HG03103 (cell line): ENCODE results near the gene WWOX.

Experiments
- ATAC-seq: cut with Tn5 transposase; IDR thresholded peaks from one replicate; pipeline ENCODE4 v1.9.1; 2021; ENCODE audit warnings: low read depth; ENCODE audit not compliant: unreplicated experiment

The WWOX gene

GRCh38 chr16:78619811-78620210 lies 520.4 kb downstream of the WWOX start:
- no peak for ATAC-seq

DNA sequence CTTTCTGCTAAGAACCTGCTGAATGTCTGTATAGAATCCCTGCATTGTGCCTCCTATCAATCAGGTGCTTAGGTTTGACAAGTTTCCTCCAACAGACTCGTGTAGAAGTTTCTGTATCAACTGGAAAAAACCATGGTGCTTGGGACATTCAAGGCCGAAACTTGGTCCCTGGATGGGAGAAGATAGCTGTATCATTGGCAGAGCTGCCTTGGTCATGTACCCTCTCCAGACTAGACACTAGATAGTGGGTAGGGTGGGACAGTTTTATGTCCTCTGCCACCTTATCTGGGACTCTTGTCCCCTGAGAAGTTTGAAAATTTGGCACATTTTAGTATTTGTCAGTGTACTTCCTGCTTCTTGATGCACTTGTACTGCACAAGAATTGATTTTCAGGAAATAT lies 520.8 kb downstream of the WWOX start:
- no peak for ATAC-seq

GRCh38 chr16:78623796-78624195 lies 524.3 kb downstream of the WWOX start:
- no peak for ATAC-seq

DNA sequence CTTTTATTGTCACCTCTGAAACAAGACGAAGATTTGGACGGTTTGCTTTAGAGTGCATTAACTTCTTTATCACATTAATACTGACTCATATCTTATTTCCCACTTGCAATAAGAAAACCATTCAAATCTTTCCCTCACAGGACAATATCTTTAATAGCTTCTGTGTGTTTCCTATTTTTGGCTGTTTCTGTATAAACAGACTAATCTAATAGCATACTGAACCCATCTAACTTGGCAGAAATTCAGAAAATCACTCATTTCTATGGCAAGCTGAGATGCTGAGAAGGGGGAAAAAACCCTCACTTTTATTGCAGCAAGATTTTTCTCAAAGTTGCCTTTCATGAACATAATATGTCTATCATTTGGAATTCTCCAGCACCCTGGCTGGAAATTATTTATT lies 524.9 kb downstream of the WWOX start:
- no peak for ATAC-seq

DNA sequence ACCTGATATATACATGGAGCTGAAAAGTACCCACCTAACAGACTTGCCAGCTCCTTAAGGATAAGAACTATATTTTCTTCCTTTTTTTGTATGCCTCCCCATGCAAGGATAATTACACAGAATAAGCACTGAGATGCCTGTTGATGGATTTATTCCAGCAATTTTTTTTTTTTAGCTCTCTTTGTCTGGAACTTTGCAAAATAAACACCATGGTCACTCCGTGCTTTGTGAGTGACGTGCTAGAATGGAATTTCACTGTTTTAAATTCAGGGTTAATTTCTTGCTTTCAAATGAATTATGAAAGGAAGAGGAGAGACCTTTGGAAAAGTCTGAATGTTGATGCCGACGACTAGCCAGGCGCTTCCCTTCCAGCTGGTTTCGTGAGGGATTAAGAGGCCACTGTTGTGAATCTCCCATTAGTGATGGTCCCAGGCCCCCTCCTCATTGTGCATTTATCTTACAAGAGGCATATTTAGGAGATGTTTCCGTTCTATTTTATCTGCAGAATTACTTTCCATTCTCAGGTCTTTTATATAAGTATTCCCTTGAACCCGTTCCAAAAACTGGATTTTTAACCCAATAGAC lies 529.1 kb downstream of the WWOX start:
- no peak for ATAC-seq

- ATAC-seq: no peak
Measured at GRCh38 chr16:78629173-78629572, 529.7 kb downstream of the WWOX start.

GRCh38 chr16:78630102-78630501 lies 530.6 kb downstream of the WWOX start:
- no peak for ATAC-seq

DNA sequence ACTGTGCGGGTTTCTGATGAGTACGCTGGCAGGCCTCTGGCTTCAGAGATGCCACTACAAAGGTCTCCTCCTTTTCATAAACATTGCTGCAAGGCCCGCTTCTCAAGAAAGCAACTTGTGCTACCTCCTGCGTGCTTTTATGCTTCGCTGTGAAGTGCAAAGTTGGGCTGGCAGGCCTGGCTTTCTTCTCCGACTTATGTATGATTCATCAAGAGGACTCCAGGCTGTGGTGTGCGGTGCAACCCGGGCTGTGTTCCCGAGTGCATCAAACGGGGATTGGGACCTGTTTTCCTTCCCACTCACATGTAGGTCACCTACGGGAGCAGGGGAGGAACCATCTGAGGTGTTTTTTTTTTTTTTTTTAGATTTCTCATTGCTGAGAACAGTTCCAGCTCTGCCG lies 534.1 kb downstream of the WWOX start:
- ATAC-seq: no peak

DNA sequence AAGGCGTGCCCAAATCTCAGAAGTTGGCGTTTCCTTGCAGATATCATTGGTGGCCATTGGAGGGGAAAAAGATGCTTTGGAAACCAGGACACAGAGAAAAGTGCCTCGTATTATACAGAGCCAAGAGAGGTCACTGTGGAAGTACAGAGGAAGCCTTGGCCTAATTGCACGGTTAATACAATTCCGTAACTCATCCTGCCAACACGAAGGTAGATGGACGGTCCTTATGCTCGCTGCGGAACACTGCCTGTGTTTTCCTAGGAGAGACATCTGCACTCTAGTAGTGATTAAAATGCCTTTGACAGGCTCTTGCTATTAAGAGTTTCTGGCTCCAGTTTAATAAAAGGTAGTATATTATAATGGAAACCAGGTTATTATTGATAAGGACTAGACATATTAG lies 536.4 kb downstream of the WWOX start:
- no peak for ATAC-seq

DNA sequence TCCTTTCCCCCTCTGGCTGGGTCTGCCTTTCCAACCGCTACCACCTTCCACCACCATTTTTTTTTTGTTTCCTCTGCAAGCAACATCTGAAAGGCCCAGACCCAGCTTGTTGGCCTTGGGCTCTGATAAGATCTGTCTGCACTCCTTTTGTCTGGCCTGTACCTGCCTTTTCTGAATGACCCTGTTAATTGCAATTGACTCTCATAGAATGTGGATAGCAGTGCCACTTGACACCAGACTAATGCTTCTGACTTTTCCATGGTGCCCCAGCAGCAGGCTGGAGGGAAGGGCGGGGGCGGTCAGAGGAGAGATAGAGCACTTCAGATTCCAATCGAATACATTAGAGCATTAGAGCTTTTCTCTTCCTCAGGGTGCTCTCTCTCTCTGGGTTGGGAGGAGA lies 538.9 kb downstream of the WWOX start:
- ATAC-seq: no peak

GRCh38 chr16:78639775-78640174 lies 540.3 kb downstream of the WWOX start:
- ATAC-seq: no peak

GRCh38 chr16:78640886-78641285 lies 541.4 kb downstream of the WWOX start:
- no peak for ATAC-seq

DNA sequence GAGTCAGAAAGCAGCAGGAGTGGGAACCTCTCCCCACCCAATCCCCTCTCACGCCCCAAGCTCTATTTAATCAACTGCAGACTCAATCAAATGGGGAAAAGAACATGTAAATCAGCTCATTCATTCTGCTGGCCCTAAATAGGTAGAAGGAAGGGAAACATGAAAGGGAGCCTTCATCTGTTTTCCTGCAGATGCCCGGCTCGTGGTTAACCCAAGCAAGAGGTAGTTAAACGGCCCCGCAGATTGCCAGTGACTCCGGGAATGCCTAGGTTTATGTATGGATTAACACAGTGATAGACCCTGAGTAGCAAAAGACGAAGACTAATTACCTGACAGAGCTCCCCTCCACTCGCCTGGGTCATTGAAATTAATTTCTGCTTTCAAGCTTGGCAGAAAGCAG lies 542.0 kb downstream of the WWOX start:
- no peak for ATAC-seq

DNA sequence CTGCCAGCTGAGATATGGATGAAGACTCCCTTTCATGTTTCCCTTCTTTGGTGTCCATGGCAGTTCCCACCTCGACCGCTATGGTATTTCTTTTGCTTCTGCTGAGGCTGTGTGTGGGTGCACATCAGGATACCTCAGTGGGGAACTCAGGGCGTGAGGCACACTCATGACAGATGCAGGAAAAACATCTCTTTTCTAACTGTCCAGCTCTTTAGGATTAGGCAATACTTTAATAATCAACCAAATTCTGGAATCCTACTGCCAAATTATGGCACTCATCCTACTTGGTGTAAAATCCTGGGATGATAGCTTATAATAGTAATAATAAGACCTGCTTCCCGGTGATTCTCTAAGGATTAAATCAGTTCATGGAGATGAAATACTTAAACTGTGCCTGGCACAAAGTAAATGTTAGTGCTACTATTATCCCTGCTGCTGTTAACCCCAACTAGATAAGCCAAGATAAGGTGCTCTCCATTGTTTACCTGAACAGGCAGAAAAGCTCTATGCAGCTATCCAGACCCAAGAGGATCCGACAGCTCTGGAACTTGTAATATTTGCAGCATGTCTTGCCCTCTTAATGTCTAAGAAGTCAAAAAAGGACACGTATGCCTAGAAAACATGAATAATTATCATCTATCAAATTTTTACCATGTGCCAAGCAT lies 543.3 kb downstream of the WWOX start:
- no peak for ATAC-seq

DNA sequence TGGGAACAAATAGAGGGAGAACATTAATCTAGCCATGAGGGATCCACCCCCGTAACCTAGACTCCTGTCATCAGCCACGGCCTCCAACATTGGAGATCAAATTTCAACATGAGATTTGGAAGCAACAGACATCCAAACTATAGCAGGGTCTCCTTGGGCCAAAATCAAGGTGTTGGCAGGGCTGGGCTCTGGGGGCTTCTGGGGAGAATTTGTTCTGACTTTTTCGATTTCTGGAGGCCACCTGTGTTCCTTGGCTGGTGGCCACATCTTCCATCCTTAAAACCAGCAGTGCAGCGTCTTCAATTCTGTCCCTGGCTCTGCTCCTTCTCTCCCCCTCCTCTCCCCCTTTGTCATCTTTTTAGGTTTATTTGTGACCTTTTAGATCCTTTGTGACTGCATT lies 546.2 kb downstream of the WWOX start:
- ATAC-seq: no peak

DNA sequence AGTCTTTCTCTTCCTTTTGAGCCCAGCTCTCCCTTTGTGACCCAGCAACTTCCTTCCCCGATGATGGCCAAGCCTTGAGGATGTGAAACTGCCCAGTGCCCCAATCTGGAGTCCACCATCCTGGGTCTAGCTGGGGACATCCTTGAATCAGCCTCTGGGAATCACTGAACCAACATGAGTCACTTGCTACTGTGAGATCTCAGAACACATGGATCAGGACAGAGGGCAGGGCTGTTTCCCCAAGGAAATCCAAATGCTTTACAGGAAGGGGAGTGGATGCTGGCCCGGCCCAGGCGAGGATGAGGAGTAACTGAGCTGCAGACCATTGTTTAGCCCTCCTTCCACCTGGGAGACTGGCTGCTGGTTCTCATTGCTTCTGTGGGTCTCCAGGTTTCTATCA lies 547.6 kb downstream of the WWOX start:
- ATAC-seq: no peak

GRCh38 chr16:78647491-78647890 lies 548.0 kb downstream of the WWOX start:
- no peak for ATAC-seq

DNA sequence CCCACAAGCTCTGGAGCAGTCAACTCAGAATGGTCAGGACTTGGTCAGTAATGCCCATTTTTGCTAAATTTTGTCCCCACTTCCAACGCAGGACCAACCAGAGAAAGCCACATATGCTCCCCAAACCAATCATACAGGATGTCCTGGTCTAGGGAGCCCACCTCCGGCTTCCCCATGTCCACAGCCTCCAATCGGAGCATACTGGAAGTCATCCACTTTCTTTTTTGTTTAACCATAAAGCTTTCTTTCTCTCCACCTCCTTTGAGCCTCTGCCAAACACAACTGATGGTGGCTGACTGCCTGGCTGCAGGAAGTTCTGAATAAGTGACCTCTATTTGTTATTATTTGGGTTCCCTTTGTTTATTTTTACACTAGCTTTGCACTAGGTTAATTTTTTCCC lies 549.1 kb downstream of the WWOX start:
- no peak for ATAC-seq

- no peak for ATAC-seq
Measured at GRCh38 chr16:78650339-78651074, 551.1 kb downstream of the WWOX start.

DNA sequence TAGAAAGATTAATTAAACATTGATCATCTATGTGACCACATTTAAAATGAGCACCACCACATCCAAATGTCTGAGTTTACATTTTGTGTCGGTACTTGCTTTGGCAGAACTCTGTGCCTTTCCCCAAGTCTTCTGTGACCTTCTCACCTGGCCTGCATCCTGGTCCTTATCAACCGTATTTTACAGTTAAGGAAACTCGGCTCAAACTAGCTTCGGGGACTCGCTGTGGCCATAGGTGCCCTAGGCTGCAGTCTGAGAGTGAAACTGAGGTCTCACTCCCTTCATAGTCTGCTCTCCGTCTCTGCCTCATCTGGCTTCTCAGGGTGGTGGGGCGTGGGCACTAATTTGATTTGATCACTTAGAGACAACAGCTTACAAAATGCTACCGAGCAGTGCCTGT lies 555.5 kb downstream of the WWOX start:
- ATAC-seq: no peak

- no peak for ATAC-seq
Measured at GRCh38 chr16:78655331-78656113, 556.1 kb downstream of the WWOX start.
